ENCODE results near the gene ANGPTL5.
"Not testable (repeated sequence)": the region's sequence is repeated elsewhere in the genome, so short reads cannot be mapped to it uniquely, and the experiment has no call there.

ANGPTL5 gene

GRCh38 chr11:101916422-101916821, at the start of gene ANGPTL5:
Gene ANGPTL5, minus strand, starts transcription at chr11:101916522. Its CDS starts 8,613 bp downstream, at chr11:101907909.
- no peak for DNase-seq

DNA sequence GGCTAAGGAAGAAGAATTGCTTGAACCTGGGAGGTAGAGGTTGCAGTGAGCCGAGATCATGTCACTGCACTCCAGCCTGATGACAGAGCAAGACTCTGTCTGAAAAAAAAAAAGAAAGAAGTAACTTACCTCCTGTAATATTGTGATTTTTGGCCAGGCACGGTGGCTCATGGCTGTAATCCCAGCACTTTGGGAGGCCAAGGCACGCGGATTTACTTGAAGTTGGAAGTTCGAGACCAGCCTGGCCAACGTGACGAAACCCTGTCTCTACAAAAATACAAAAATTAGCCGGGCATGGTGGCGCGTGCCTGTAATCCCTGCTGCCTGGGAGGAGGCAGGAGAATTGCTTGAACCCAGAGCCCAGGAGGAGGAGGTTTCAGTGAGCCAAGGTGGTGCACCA, 47.9 kb upstream of the ANGPTL5 start:
- DNase-seq: not testable (repeated sequence)

DNA sequence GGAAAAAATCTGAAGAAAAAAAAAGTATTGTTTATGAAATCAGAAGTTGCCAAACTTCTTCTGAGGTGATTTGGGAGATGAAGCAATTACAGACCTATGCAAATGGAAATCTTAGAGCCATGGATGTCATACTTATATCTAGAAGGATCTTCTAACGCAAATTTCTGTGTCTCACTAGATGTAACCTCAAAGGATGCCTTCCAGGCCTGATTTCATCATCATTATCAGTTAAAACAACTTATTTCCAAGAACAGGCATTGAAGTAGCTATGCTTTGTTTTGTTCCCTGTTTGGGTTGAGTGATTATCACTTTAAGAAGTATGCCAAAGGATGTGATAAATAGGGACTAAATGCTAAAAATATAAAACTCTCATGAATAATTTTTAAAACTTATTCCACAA, 43.9 kb upstream of the ANGPTL5 start:
- no peak for DNase-seq

DNA sequence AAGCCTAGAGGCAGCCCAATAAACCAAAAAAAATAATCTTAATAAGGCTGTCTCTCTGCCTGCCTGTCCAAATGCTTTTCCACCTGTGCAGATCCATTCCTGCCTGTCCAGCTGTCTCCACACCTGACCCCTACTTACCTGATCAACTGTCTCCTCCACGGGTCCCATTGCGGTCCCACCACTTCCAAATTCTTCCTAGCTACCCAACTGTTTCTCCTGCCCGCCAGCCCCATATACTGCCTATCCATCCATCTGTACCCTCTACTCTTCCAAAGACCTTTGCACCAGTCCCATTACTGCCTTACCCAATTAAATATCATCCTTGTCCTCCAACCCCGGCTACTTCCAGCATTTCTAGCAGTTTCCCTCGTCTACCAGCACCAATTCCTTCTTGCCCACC, 39.4 kb upstream of the ANGPTL5 start:
- no peak for DNase-seq

- no peak for DNase-seq
Measured at GRCh38 chr11:101955278-101955677, 39.0 kb upstream of the ANGPTL5 start.

- DNase-seq: no peak
Measured at GRCh38 chr11:101949680-101950220, 33.4 kb upstream of the ANGPTL5 start.

DNA sequence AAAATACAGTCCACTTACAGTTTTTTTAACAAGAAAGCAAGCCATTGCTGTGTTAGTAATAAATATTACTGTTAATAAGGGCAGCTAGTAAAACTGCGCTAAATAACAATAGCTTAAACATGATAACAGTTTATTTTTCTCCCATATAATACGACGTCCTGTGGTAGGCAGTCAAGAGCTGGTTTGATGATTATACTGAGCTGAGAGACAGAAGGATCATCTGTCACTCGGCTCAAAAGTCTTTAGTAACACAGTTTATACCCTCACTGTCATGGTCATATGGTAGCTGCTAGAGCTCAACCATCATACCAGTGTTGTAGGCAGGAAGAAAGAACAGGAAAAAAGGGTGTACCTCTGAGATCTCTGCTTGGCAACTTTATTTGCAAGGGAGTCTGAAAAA, 29.1 kb upstream of the ANGPTL5 start:
- DNase-seq: no peak

- DNase-seq: no peak
Measured at GRCh38 chr11:101944923-101945322, 28.6 kb upstream of the ANGPTL5 start.

DNA sequence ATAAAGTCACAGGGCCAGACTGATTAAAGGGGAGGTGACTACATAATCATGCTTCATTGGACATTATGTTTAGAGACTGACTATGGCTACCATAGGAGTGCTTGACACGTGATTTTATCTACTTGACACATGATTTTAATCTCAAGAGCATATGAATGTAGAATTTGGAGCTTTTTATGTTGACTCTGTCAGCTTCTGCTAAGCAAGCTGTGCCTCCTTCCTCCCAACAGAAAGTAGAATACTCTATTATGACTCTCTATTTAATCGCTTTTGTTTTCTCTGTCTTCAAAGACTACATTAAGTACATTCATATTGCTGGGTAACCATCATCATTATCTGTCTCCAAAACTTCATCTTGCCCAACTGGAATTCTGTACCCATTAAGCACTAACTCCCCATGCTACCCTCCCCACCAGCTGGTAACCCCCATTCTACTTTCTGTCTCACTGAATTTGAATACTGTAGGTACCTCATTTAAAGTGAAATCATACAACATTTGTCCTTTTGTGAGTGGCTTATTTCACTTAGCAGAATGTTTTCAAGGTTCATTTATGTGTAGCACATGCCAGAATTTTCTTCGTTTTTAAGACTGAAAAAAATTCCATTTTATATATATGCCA, 24.7 kb upstream of the ANGPTL5 start:
- DNase-seq: no peak

DNA sequence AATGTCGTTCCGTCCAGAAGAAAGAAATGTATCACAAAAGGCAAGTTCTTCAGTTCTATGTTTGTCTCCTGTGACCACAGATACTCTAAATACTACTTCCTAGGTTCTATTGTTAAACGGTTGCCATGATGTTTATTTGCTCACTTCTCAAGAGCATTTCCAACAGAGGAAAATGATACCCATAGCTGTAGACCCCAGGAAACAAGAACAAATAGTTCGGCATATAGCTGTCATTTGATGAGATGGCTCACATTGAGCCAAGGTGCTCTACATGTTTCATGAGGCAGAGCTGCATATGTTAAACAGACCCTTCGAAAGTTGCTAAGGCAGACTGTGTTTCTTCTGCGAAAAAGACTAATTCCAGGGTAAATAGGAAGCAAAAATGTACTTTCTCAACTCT, 15.4 kb upstream of the ANGPTL5 start:
- no peak for DNase-seq

DNA sequence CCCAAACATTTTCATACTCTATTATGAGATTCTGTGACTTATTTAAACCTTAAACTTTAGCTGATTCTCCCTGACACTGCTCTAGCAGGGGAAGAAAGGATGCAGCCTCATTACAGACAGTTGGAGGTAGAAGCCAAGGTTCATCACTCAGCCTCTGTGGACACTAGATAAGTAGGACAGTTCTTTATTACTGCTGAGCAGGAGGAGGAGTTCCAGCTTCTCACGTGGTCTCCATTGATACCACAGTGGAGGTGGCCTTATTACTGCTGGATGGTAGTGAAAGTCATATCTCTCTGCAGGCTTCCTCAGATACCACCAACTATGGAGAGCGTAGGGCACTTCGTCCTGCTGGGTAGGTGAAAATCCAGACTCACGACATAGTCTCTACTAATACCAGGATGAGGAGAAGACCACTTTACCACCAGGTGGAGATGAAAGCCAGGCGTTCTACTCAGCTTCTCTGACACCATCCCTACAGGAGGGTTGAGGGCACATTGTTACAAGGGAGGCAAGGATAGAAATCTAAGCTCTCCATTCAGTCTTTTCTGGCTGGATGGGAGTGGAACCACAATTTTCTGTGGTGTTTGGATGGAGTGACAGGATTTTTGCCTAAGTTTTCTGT, 13.1 kb upstream of the ANGPTL5 start:
- no peak for DNase-seq

DNA sequence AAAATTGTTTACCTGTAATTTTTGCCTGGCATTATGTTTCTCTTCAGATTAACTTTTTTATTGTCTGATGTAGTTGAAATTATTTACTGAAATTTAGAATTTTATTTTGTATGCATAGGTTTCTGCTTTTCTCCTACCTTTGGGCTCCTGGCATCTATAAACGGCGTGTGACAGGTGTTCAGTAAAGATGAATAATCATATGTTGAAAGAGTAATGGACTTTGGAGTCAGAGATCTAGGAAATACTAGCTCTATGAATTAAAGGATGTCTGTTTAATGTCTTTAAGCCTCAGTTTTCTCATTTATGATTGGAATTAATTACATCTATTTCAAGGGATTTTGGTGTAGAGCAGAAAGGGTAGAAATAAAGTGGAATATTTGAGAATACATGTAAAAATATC, 7.2 kb upstream of the ANGPTL5 start:
- no peak for DNase-seq

GRCh38 chr11:101920992-101921391, 4.7 kb upstream of the ANGPTL5 start:
- no peak for DNase-seq

DNA sequence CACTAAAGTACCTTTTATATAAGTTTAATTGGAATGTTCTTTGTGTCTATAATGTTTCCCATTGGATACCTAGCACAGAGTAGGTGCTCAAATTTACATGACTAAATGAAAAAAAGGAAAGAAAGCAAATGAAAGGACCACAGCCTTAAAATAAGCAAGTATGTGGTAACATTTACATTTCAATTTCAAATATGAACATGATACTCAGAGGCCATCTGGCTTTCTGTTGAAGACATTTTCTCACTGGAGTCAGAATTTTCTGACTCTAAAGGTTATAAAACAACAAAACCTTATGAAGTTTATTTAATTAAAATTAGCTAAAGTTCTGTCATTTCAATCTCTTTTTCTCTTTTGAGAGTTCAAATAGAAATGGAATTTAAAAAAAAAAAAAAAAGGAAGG, 904 bp upstream of the ANGPTL5 start:
- DNase-seq: no peak

GRCh38 chr11:101915791-101916291, 481 bp downstream of the ANGPTL5 start:
- no peak for DNase-seq

DNA sequence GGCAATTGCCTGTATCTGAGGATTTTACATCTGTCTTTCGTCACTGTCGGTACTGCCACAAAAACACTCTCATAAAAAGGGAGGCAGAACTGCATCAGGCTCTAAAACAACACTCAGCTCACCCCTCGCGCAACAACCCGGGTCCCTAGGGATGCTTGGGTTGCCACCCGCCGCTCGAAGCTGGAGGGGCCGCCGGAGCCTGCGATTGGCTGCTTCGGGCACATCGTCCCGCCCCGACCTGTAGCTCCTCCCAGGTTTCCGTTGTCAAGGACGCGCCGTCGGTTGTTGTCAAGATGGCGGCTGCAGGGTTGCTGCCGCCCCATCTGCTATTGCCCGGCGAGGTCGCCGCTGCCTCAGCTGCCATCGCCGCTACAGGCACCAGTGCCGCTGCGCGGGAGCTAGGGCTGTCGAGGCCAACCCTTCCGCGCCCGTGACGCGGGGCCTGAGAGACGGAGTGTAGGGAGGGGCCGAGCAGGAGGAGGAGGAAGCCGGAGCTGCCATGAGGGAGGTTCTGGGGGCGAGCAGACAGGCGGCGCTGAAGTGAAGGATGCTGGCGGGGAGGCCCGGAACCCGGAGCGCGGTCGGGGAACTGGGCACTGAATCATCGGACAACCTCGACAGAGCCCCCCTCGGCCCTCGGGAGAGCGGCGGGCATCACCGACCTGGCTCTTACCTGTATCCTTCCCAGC, 1.4 kb downstream of the ANGPTL5 start, which contains the start of gene CEP126:
Gene CEP126, plus strand, starts transcription at position 273 of the 689 bp plus-strand sequence. Its CDS starts 275 bp downstream, at position 548.
- DNase-seq: peak; percentile 95

DNA sequence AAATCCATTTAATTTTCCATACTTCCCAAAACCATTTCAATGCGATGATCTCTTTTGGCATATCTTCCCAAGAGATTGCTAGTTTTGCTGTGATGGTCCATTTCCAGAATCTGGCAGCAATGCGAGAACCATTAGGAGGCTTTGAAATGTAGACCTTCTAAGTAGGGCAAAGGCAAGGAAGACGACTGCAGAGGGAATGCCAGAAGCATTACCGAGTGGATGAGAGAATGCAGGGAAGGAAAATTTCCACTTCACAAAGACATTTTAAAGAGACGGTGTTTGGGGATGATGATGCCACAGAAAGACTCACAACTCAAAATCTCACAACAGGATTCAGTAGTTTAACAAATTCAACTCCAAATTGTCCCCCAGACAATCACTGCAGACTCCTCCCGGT, 2.0 kb downstream of the ANGPTL5 start:
- no peak for DNase-seq

- no peak for DNase-seq
Measured at GRCh38 chr11:101913656-101914055, 2.7 kb downstream of the ANGPTL5 start.

DNA sequence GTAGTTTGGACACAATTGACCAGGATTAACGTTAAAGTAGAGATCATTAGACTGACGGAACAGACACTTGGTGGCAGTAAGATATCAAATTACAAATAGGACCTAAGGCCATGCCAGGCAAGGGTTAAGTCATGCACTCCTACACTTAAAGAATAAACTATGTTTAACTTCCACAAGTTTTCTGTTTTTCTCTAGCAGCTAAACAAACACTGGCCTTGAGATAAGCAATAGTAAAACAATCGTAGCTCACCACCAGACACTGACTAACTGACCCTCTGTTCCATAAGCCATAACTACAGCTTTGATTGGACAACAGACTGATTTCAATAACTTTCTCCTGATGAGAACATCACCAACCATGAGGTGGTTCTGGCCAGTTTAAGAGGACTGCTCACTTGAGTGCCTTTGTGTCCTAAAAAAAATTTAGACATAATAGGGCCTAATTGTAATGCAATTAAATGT, 3.5 kb downstream of the ANGPTL5 start:
- DNase-seq: no peak

DNA sequence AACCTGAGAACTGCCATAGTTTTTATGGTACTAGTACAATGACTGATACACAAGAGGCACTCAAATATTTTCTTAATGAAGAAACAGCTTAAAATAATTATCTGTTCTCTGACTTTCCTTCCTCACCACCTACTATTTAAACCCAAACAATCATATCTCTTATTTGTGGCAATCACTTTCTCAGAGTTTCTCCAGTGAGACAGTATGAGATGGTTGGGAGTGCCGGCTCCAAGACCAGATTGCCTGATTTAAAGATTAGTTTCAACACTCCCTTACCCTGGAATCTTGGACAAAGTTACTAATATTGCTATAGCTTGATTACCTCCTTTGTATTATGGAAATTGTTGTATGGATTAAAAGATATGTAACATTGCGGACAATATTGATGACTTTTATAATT, 7.2 kb downstream of the ANGPTL5 start:
- DNase-seq: no peak

DNA sequence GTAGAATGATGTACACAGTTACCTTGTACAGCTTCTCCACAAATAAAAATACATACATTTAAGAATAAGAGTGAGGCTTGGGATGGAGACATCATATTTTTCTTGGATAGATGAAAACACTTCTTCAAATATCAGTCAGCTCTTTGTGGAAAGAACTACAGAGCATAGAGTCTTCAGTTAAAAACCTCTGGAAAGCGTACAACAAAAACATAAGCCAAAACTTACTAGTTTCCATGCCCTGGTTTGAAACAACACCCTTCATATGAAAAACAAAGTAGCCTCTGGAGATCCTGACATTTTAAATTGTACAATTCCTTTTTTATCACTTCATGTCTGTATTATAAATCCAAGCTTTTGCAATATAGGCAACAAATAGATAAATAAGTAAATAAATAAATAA, 8.5 kb downstream of the ANGPTL5 start:
- DNase-seq: no peak

- no peak for DNase-seq
Measured at GRCh38 chr11:101894505-101894904, 21.8 kb downstream of the ANGPTL5 start.

GRCh38 chr11:101889767-101890166, 26.6 kb downstream of the ANGPTL5 start:
- DNase-seq: no peak

DNA sequence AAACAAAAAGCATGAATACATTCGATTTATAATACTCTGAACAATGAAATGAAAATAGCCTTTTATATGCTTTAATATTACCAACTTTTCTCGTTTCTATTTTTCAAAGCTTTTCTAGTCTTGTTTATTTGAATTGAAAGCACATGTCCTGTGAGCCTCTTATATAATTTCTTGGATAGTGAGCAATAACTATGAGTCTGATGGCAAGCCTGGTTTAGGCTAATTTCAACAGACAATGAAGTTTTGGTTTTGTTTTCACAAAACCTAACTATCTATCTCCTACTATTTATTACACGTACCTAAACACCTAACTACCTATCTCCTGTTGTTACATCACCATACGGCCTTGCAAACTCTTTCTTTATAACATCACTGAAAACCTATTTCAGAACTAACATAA, 30.7 kb downstream of the ANGPTL5 start:
- DNase-seq: no peak
